Retinal pigment epithelial cell (primary cell): ENCODE measurements around the gene NEUROD1.

ENCODE experiments used
- DNase-seq: peaks from one replicate; pipeline ENCODE4 v3.0.0-alpha.2; 2010; ENCODE audit warnings: low read depth
- H3K4me3 ChIP-seq: 2 replicates; pipeline ENCODE4 v1.5.1; 2011; ENCODE audit warnings: mild to moderate bottlenecking, low read length, control low read depth, moderate library complexity
- TF ChIP-seq, protein P1 (sequence below): conservative IDR thresholded peaks from 2 replicates; pipeline ENCODE4 v1.5.1; 2011; ENCODE audit warnings: low read depth, low read length, control low read depth, inconsistent platforms

The NEUROD1 gene

DNA sequence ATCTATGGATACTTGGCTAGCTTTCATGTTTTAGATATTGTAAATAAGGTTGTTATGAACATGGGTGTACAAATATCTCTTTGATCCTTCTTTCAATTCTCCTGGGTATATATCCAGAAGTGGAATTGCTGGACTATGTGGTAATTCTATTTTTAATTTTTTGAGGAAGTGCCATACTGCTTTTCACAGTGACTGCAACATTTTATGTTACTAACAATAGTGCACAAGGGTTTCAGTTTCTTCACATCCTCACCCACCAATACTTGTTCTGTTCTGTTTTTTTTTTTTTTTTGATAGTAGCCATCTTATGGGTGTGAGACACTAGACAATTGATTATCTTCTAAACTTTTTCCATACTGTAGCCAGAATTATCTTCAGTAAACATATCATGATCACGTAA lies 17.3 kb upstream of the NEUROD1 start:
- TF ChIP-seq, protein P1, sequence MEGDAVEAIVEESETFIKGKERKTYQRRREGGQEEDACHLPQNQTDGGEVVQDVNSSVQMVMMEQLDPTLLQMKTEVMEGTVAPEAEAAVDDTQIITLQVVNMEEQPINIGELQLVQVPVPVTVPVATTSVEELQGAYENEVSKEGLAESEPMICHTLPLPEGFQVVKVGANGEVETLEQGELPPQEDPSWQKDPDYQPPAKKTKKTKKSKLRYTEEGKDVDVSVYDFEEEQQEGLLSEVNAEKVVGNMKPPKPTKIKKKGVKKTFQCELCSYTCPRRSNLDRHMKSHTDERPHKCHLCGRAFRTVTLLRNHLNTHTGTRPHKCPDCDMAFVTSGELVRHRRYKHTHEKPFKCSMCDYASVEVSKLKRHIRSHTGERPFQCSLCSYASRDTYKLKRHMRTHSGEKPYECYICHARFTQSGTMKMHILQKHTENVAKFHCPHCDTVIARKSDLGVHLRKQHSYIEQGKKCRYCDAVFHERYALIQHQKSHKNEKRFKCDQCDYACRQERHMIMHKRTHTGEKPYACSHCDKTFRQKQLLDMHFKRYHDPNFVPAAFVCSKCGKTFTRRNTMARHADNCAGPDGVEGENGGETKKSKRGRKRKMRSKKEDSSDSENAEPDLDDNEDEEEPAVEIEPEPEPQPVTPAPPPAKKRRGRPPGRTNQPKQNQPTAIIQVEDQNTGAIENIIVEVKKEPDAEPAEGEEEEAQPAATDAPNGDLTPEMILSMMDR = no peak
- no peak overlapping the region for H3K4me3 ChIP-seq
- DNase-seq = no peak

DNA sequence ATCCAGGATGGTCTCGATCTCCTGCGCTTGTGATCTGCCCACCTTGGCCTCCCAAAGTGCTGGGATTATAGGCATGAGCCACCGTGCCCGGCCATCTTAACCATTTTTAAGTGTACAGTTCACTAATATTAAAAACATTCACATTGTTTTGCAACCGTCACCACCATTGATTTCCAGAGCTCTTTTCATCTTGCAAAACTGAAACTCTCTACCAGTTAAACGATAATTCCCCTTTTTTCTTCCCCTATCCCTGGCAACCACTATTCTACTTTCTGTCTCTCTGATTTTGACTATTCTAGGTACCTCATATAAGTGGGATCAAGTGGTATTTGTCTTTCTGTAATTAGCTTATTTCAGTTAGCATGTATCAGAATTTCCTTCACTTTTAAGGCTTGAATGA lies 16.8 kb upstream of the NEUROD1 start:
- DNase-seq = no peak
- TF ChIP-seq, protein P1 = no peak
- H3K4me3 ChIP-seq = no peak overlapping the region

- DNase-seq = no peak
These were observed 14.0 kb upstream of the NEUROD1 start for GRCh38 chr2:181694271-181694670.

DNA sequence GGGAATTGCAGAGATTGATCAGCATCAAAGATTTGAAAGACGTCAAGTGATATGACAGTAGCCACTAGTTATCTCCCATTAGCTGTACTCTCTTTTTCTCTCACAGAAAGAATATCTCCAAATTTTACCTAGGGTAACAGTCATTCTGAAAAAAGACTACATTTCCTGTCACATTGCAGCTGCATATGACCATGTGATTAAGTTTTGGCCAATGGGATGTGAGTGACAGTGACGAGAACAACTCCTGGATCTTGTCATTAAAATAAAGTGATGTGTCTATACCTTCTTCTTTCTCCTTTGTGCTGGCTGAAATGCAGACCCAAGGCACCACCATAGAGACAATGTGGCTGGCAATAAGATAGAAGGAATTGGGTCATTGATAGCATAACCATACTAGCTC lies 10.5 kb upstream of the NEUROD1 start:
- DNase-seq = no peak
- H3K4me3 ChIP-seq = no peak overlapping the region
- TF ChIP-seq, protein P1 = no peak

More at GRCh38 chr2:181694271-181694670, 14.0 kb upstream of the NEUROD1 start:
- TF ChIP-seq, protein P1 = no peak
- no peak overlapping the region for H3K4me3 ChIP-seq

DNA sequence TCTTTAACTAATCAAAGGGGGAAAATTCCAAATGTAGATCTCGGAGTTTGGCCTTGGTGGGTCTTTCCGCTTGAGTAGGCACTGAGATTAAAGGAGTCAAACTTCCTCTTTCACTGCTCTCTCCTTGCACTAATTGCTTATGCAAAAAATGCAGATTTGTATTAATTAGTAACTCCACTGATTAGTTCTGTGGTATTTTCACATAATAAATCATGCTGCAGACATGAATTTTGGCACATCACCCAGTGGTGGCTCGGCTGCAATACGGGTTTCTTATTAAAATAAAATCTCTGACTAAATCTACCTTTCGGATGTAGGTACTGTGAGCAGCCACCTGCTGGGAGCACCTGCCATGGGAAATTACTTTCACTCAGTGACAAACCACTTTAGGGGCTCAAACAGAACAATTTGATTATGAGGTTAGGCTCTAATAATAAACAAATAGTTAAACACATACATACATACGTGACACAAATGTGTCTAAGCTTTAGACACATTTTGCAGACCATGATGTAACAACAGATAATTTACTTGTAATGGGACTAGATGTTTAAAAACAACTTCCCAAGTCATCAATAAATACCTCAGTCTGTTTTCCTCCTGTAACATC lies 6.4 kb upstream of the NEUROD1 start:
- DNase-seq = no peak
- no peak overlapping the region for H3K4me3 ChIP-seq
- TF ChIP-seq, protein P1 = no peak

GRCh38 chr2:181685150-181685688 lies 4.9 kb upstream of the NEUROD1 start:
- no peak for DNase-seq
- TF ChIP-seq, protein P1 = no peak
- H3K4me3 ChIP-seq = no peak overlapping the region

DNA sequence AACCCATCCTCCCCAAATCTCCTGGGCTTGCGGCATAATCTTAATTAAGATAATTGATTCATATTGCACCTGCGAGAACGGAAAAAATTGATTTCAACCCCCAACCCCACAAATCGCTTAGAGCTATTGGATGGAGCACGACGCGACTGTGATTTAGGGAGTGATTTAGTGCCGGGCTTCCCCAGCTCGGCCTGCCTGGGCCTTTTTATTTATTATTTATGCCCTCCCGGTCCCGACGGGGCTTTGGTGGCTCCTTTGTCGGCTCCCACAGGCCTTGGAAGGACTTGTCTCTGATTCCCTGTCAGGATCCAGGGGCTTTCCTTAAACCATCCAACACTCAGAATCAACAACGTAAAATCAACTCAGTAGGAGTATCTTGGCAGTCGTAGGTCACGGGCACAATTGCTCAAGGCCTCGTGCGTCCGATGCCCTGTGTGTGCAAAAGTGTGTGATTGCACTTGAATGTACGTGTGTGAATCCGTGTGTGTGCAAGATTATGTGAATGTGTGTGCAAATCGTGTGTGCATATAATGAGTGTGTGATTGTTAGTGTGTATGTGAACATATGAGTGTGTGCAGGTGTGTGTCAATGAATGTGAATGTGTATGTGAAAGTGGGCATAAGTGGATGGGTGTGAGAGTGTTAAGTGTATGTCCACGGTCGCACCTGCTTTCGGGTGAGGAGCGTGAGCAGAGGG lies 4.3 kb upstream of the NEUROD1 start:
- no peak for DNase-seq
- no peak overlapping the region for H3K4me3 ChIP-seq
- TF ChIP-seq, protein P1 = no peak
